Measurements from ENCODE around the gene DMAP1.

- no peak for TF ChIP-seq CTCF (IDR thresholded peaks at IDR 0.05)
- no peak for TF ChIP-seq POLR2A (IDR thresholded peaks at IDR 0.05)
These were observed 38.6 kb upstream of the DMAP1 start for GRCh38 chr1:44174630-44175029.

All from right lobe of liver (tissue), 4 donors.